KMS-11 (cell line): ENCODE measurements around the gene MISP.
A peak's percentile ranks its signal among the peaks of the same experiment; 100 is the strongest.

Experiments
- H2AFZ ChIP-seq: fragments of 200-600 bp; sonication (generic); 2 replicates; pipeline ENCODE4 v1.6.1; 2016; ENCODE audit warnings: antibody characterized with exemption, mixed run types, low read depth
- H3K27ac ChIP-seq: fragments of 200-600 bp; sonication (generic); 2 replicates; pipeline ENCODE4 v1.6.1; 2016; ENCODE audit warnings: mild to moderate bottlenecking, mixed run types
- H3K27me3 ChIP-seq: fragments of 200-600 bp; sonication (generic); 2 replicates; pipeline ENCODE4 v1.6.1; 2017; ENCODE audit warnings: mild to moderate bottlenecking, low read depth, mixed run types, moderate library complexity; ENCODE audit not compliant: insufficient read depth
- H3K36me3 ChIP-seq: fragments of 200-600 bp; sonication (generic); 2 replicates; pipeline ENCODE4 v1.6.1; 2017; ENCODE audit warnings: mild to moderate bottlenecking, mixed run types; ENCODE audit not compliant: insufficient read depth
- H3K4me1 ChIP-seq: fragments of 200-600 bp; sonication (generic); 2 replicates; pipeline ENCODE4 v1.6.1; 2016; ENCODE audit warnings: mild to moderate bottlenecking, low read depth, mixed run types; ENCODE audit not compliant: poor library complexity, severe bottlenecking
- H3K4me2 ChIP-seq: fragments of 200-600 bp; sonication (generic); 2 replicates; pipeline ENCODE4 v1.7.0; 2016; ENCODE audit warnings: mild to moderate bottlenecking, mixed run types
- H3K4me3 ChIP-seq: fragments of 200-600 bp; sonication (generic); IDR thresholded peaks from 2 replicates; pipeline ENCODE4 v1.6.1; 2017; ENCODE audit warnings: low read depth, low read length, mixed read lengths; ENCODE audit not compliant: insufficient read depth
- H3K79me2 ChIP-seq: fragments of 200-600 bp; sonication (generic); 2 replicates; pipeline ENCODE4 v1.6.1; 2016; ENCODE audit warnings: low read depth, mixed run types; ENCODE audit not compliant: insufficient read depth
- H3K9ac ChIP-seq: fragments of 200-600 bp; sonication (generic); 2 replicates; pipeline ENCODE4 v1.6.1; 2016; ENCODE audit warnings: mild to moderate bottlenecking, mixed run types
- H4K20me1 ChIP-seq: fragments of 200-600 bp; sonication (generic); 2 replicates; pipeline ENCODE4 v1.6.1; 2016; ENCODE audit warnings: mild to moderate bottlenecking, mixed run types; ENCODE audit not compliant: insufficient read depth
- TF ChIP-seq, protein P1 (sequence below): fragments of 200-600 bp; sonication (generic); conservative IDR thresholded peaks from 2 replicates; pipeline ENCODE4 v1.6.1; 2017; ENCODE audit warnings: low read depth, mild to moderate bottlenecking, antibody characterized with exemption, low read length, moderate library complexity, mixed read lengths

The MISP gene

DNA sequence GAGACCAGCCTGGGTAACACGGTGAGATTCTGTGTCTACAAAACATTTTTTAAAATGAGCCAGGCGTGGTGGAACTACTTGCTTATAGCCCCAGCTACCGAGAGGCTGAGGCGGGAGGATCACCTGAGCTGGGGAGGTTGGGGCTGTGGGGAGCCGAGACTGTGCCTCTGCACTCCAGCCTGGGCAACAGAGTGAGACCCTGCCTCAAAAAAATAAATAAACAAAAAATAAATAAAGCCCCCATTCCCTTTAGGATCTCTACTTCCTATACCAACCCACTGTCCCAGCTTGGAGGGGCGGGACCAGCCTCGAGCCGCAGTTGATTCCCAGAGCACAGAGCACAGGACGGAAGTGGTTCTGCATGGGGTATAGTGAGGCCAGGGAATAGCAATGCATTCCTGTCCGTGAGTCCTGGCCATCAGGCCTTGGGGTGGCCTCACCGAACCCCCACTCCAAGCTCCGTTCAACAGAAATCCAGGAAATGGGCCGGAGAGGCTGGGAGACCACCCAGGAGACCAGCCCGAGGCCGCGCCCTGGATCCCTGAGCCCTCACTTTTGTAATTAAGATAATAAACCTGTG is 41.5 kb downstream of the MISP start:
- Histone ChIP-seq H3K9ac (no peak overlapping the region), H3K4me2 (no peak overlapping the region), H3K36me3 (no peaks in the 10 kb centered on the region), H3K27ac (no peak overlapping the region), H3K4me3 (no peak overlapping the region), H3K27me3 (no peaks in the 10 kb centered on the region), H3K79me2 (no peaks in the 10 kb centered on the region), H3K4me1 (no peaks in the 10 kb centered on the region), H4K20me1 (no peaks in the 10 kb centered on the region), H2AFZ (no peak overlapping the region)
- TF ChIP-seq, protein P1, sequence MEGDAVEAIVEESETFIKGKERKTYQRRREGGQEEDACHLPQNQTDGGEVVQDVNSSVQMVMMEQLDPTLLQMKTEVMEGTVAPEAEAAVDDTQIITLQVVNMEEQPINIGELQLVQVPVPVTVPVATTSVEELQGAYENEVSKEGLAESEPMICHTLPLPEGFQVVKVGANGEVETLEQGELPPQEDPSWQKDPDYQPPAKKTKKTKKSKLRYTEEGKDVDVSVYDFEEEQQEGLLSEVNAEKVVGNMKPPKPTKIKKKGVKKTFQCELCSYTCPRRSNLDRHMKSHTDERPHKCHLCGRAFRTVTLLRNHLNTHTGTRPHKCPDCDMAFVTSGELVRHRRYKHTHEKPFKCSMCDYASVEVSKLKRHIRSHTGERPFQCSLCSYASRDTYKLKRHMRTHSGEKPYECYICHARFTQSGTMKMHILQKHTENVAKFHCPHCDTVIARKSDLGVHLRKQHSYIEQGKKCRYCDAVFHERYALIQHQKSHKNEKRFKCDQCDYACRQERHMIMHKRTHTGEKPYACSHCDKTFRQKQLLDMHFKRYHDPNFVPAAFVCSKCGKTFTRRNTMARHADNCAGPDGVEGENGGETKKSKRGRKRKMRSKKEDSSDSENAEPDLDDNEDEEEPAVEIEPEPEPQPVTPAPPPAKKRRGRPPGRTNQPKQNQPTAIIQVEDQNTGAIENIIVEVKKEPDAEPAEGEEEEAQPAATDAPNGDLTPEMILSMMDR: no peak

DNA sequence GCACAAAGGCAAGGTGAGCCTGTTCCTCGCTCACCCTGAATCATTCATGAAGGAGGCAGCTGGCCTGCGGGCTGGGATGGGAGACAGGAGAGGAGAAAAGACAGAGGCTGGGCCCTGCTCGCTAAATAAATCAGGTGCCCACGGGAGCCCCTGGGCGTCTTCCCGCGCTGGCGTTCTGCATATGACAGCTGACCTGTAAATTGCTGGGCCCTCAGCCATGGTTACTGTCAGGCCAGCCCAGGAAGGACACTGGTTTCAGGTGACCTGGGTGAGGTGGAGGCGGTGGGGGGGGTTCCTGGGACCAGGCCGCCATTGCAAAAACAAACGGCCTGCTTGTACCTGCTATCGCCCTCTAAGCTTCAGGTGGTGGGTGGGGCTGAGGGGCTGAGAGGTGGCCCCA is 42.9 kb downstream of the MISP start:
- Histone ChIP-seq H3K27ac (no peak overlapping the region), H4K20me1 (peaks cover 6% of the 10 kb centered on the region; the same call in 1 of the 2 replicates), H3K4me1 (no peaks in the 10 kb centered on the region), H3K79me2 (peaks cover 9% of the 10 kb centered on the region), H3K36me3 (no peaks in the 10 kb centered on the region), H3K27me3 (no peaks in the 10 kb centered on the region), H3K4me2 (no peak overlapping the region), H2AFZ (no peak overlapping the region), H3K9ac (no peak overlapping the region), H3K4me3 (no peak overlapping the region)
- TF ChIP-seq, protein P1: no peak

DNA sequence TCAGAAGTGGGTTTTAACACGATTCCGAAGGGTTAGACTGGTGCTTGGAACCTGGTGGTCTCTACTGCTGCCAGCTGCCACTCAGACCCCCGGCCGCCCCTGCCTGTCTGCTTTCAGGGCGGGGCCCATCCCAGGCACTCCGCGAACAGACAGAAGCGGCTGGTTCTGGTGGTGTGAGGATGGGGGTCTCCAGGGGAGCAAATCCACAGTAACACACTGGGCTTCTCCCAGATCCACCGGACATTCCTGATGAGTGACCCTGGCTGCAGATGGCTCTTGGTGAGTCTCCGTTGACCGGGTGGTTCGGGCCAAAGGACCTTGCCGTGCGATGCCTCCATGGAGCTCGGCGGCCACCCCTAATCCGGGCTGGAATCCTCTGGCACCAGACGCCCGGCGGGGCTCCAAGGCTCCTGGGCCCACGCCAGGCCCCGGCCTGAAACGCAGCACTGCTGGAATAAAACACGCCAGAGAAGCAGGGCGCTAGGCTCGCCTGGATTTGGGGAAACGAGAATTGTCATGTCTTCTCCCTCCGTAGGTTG is 44.2 kb downstream of the MISP start:
- Histone ChIP-seq H3K27me3 (no peaks in the 10 kb centered on the region), H2AFZ (no peak overlapping the region), H3K9ac (no peak overlapping the region), H4K20me1 (peaks cover 20% of the 10 kb centered on the region), H3K27ac (no peak overlapping the region), H3K36me3 (peaks cover 10% of the 10 kb centered on the region; the same call in 1 of the 2 replicates), H3K79me2 (peaks cover 23% of the 10 kb centered on the region), H3K4me1 (peaks cover 10% of the 10 kb centered on the region), H3K4me2 (no peak overlapping the region), H3K4me3 (no peak overlapping the region)
- TF ChIP-seq, protein P1: no peak

DNA sequence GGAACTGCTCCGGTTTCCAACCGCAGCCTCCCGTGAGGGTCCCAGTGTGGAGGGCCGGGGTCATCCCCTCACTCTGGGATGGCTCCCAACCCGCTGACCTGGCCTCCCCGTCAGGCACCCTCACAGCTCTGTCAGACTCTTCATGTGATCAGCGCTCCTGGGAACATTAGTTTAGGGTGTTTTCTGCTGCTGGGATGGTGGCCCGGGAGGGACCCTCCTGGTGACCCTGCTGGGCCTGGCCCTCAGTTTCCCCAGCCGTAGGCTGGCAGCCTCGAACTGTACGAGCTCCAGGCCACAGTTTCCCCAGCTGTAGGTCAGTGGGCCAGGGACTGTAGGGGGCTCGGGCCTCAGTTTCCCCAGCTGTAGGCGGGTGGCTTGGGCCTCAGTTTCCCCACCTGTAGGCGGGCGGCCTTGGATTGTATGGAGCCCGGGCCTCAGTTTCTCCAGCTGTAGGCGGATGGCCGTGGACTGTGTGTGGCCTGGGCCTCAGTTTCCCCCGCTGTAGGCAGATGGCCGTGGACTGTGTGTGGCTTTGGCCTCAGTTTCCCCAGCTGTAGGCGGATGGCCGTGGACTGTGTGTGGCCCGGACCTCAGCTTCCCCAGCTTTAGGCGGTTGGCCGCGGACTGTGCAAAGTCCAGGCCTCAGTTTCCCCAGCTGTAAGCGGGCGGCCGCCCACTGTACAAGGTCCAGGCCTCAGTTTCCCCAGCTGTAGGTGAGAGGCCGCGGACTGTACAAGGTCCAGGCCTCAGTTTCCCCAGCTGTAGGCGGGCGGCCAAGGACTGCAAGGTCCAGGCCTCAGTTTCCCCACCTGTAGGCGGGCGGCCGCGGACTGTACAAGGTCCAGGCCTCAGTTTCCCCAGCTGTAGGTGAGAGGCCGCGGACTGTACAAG is 45.0 kb downstream of the MISP start:
- H3K36me3 ChIP-seq: peaks cover 10% of the 10 kb centered on the region; the same call in 1 of the 2 replicates
- no peak overlapping the region for H3K27ac ChIP-seq
- peaks cover 31% of the 10 kb centered on the region for H3K79me2 ChIP-seq
- H4K20me1 ChIP-seq: peaks cover 26% of the 10 kb centered on the region
- no peak overlapping the region for H3K4me3 ChIP-seq
- H3K4me2 ChIP-seq: peak overlapping the region; percentile 36
- no peaks in the 10 kb centered on the region for H3K27me3 ChIP-seq
- peaks cover 13% of the 10 kb centered on the region for H3K4me1 ChIP-seq
- TF ChIP-seq, protein P1: no peak
- peak overlapping the region; percentile 73; the same call in 1 of the 2 replicates for H2AFZ ChIP-seq
- peak overlapping the region; percentile 72; the same call in 1 of the 2 replicates for H3K9ac ChIP-seq
